DMS 273 treated with DMSO at 0.1 percent for 48 hours (cell line): Measurements from ENCODE around the gene FNDC3B.

Experiments
- DNase-seq: peaks from one replicate; lab custom pipeline; 2025; lab: John Stamatoyannopoulos, UW

The FNDC3B gene

GRCh38 chr3:172135820-172136219 is 96.4 kb downstream of the FNDC3B start:
- no peak for DNase-seq

- no peak for DNase-seq
Observed at GRCh38 chr3:172136330-172136729, 97.0 kb downstream of the FNDC3B start.

GRCh38 chr3:172137287-172138192 is 98.2 kb downstream of the FNDC3B start:
- no peak for DNase-seq

GRCh38 chr3:172138193-172138537 is 98.8 kb downstream of the FNDC3B start:
- DNase-seq: no peak

- DNase-seq: no peak
Observed at GRCh38 chr3:172138792-172139507, 99.6 kb downstream of the FNDC3B start.

- DNase-seq: no peak
Observed at GRCh38 chr3:172139528-172140276, 100.3 kb downstream of the FNDC3B start.

GRCh38 chr3:172140499-172141391 is 101.4 kb downstream of the FNDC3B start:
- DNase-seq: no peak

GRCh38 chr3:172142051-172142863 is 102.9 kb downstream of the FNDC3B start:
- DNase-seq: no peak

- DNase-seq: no peak
Observed at GRCh38 chr3:172142864-172143451, 103.6 kb downstream of the FNDC3B start.

- no peak for DNase-seq
Observed at GRCh38 chr3:172143739-172144497, 104.5 kb downstream of the FNDC3B start.

GRCh38 chr3:172144601-172145000 is 105.2 kb downstream of the FNDC3B start:
- no peak for DNase-seq

GRCh38 chr3:172145031-172145686 is 105.8 kb downstream of the FNDC3B start:
- no peak for DNase-seq

- no peak for DNase-seq
Observed at GRCh38 chr3:172146349-172146748, 107.0 kb downstream of the FNDC3B start.

- no peak for DNase-seq
Observed at GRCh38 chr3:172147113-172147818, 107.9 kb downstream of the FNDC3B start.

- DNase-seq: no peak
Observed at GRCh38 chr3:172148241-172148640, 108.9 kb downstream of the FNDC3B start.

GRCh38 chr3:172148702-172149565 is 109.6 kb downstream of the FNDC3B start:
- no peak for DNase-seq

- DNase-seq: no peak
Observed at GRCh38 chr3:172150268-172150667, 110.9 kb downstream of the FNDC3B start.
